Hepatocyte (in vitro differentiated cells): ENCODE data around the gene VTN. TPM values are rescaled to one million over a fixed set of nuclear protein-coding genes. Genes with fewer than 3 reads are reported as not detected.

ENCODE experiments used
- DNase-seq: peaks from one replicate; pipeline ENCODE4 v3.0.0-alpha.2; 2016; ENCODE audit warnings: low spot score
- H2AFZ ChIP-seq: fragments of 200-600 bp; sonication (generic); 2 replicates; pipeline ENCODE4 v1.6.0; 2016; ENCODE audit warnings: antibody characterized with exemption, mild to moderate bottlenecking
- H3K27ac ChIP-seq: fragments of 200-600 bp; sonication (generic); 2 replicates; pipeline ENCODE4 v1.5.1; 2016; ENCODE audit warnings: mild to moderate bottlenecking
- H3K27me3 ChIP-seq: fragments of 200-600 bp; sonication (generic); 2 replicates; pipeline ENCODE4 v1.6.1; 2016
- H3K36me3 ChIP-seq: fragments of 200-600 bp; sonication (generic); replicated peaks from 2 replicates; pipeline ENCODE4 v1.5.1; 2016; ENCODE audit warnings: low read depth; ENCODE audit not compliant: insufficient read depth
- H3K4me1 ChIP-seq: fragments of 200-600 bp; sonication (generic); 2 replicates; pipeline ENCODE4 v1.5.1; 2016; ENCODE audit warnings: mild to moderate bottlenecking, moderate library complexity; ENCODE audit not compliant: insufficient read depth
- H3K4me2 ChIP-seq: fragments of 200-600 bp; sonication (generic); 2 replicates; pipeline ENCODE4 v1.6.0; 2016
- H3K4me3 ChIP-seq: fragments of 200-600 bp; sonication (generic); 2 replicates; pipeline ENCODE4 v1.5.1; 2016; ENCODE audit warnings: mild to moderate bottlenecking
- H3K79me2 ChIP-seq: fragments of 200-600 bp; sonication (generic); 2 replicates; pipeline ENCODE4 v1.6.0; 2017; ENCODE audit warnings: mild to moderate bottlenecking
- H3K9me2 ChIP-seq: fragments of 200-600 bp; sonication (generic); replicated peaks from 2 replicates; pipeline ENCODE4 v1.6.0; 2017; ENCODE audit warnings: mild to moderate bottlenecking; ENCODE audit not compliant: insufficient read depth
- H3K9me3 ChIP-seq: fragments of 200-600 bp; sonication (generic); 2 replicates; pipeline ENCODE4 v1.5.1; 2016; ENCODE audit warnings: low read depth, mild to moderate bottlenecking
- H4K20me1 ChIP-seq: fragments of 200-600 bp; sonication (generic); 2 replicates; pipeline ENCODE4 v1.6.0; 2016; ENCODE audit warnings: mild to moderate bottlenecking; ENCODE audit not compliant: insufficient read depth, poor library complexity, severe bottlenecking
- EZH2 ChIP-seq: fragments of 200-600 bp; sonication (generic); IDR thresholded peaks from 2 replicates; pipeline ENCODE4 v1.6.1; 2016; ENCODE audit warnings: antibody characterized with exemption, mild to moderate bottlenecking, borderline replicate concordance
- EZH2phosphoT487 ChIP-seq: fragments of 200-600 bp; sonication (generic); IDR thresholded peaks from one replicate; pipeline ENCODE4 v1.6.1; 2018; ENCODE audit warnings: antibody characterized with exemption, mild to moderate bottlenecking, low read depth, moderate library complexity; ENCODE audit not compliant: unreplicated experiment, severe bottlenecking
- WGBS: methylation state at CpG from one replicate; pipeline ENCODE4 v1.1.6; 2016; ENCODE audit warnings: low lambda C conversion rate; ENCODE audit errors: missing lambda C conversion rate; 5-methylcytosine and 5-hydroxymethylcytosine counted together
- polyA plus RNA-seq: library from polyadenylated mRNA; unstranded; fragments of >200 nt; fragmentation: Nextera tagmentation; extraction: Ambion mirVana; gene quantifications from 2 replicates; pipeline ENCODE4 v1.2.1, GENCODE V29; 2016
- total RNA-seq: library from RNA; depleted of rRNA; stranded (reverse); fragments of >200 nt; gene quantifications from 2 replicates; pipeline ENCODE4 v1.2.3, GENCODE V29; 2014
- TF ChIP-seq, protein P1 (sequence below): fragments of 200-600 bp; sonication (generic); IDR thresholded peaks from 2 replicates; pipeline ENCODE4 v1.5.1; 2016; ENCODE audit warnings: antibody characterized with exemption, mild to moderate bottlenecking; ENCODE audit not compliant: poor library complexity

The VTN gene, protein sequence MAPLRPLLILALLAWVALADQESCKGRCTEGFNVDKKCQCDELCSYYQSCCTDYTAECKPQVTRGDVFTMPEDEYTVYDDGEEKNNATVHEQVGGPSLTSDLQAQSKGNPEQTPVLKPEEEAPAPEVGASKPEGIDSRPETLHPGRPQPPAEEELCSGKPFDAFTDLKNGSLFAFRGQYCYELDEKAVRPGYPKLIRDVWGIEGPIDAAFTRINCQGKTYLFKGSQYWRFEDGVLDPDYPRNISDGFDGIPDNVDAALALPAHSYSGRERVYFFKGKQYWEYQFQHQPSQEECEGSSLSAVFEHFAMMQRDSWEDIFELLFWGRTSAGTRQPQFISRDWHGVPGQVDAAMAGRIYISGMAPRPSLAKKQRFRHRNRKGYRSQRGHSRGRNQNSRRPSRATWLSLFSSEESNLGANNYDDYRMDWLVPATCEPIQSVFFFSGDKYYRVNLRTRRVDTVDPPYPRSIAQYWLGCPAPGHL
- total RNA-seq (1,128 and 1,263 TPM in 2 replicates), polyA plus RNA-seq (613 and 763 TPM in 2 replicates)

DNA sequence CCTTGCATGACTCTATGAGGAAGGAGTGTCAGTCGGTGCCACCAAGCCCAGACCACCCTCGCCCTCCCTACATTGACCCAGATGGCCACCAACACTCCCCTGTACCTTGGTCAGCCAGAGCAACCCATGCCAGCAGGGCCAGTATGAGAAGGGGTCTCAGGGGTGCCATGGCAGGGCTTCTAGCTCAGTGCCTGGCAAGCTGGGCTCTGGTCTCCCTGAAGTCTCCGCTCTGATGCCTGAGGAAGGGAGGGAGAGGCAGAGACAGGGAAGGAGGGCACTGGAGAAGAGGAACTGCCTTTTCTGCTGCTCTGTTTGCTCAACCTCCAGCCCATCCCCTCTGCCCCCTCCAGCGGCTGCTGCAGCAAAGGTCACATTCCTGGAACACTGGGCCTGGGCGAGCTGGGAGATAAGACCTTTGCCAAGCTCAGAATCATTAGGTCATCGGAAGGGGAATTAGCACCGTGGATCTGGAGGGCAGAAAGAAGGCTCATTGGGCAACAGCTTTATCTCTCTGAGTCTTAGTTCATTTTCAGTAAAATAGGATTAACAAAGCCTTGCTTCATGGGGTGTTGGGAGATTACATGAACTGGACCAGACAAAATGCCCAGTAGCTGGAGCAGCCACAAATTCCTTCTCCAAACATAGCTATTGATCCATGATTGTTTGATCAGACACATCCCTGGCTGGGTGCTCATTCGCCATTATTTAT lies at the start of gene VTN:
Gene VTN, minus strand, starts transcription at position 273 of the 709 bp plus-strand sequence. Its CDS starts 104 bp downstream, at position 169.
- Histone ChIP-seq H3K4me1 (peaks cover 24% of the 10 kb centered on the region), H3K9me3 (no peaks in the 10 kb centered on the region), H3K27me3 (peaks cover 7% of the 10 kb centered on the region), H3K36me3 (no peaks in the 10 kb centered on the region), H3K9me2 (no peaks in the 10 kb centered on the region), H4K20me1 (peaks cover 13% of the 10 kb centered on the region), H3K4me2 (peak within 1 kb of the TSS; percentile 89), H2AFZ (no peak within 1 kb of the TSS), H3K4me3 (no peak within 1 kb of the TSS), H3K27ac (peak within 1 kb of the TSS; percentile 92), H3K79me2 (peaks cover 8% of the 10 kb centered on the region)
- DNase-seq: peak; percentile 89
- TF ChIP-seq EZH2: no peak
- TF ChIP-seq, protein P1, sequence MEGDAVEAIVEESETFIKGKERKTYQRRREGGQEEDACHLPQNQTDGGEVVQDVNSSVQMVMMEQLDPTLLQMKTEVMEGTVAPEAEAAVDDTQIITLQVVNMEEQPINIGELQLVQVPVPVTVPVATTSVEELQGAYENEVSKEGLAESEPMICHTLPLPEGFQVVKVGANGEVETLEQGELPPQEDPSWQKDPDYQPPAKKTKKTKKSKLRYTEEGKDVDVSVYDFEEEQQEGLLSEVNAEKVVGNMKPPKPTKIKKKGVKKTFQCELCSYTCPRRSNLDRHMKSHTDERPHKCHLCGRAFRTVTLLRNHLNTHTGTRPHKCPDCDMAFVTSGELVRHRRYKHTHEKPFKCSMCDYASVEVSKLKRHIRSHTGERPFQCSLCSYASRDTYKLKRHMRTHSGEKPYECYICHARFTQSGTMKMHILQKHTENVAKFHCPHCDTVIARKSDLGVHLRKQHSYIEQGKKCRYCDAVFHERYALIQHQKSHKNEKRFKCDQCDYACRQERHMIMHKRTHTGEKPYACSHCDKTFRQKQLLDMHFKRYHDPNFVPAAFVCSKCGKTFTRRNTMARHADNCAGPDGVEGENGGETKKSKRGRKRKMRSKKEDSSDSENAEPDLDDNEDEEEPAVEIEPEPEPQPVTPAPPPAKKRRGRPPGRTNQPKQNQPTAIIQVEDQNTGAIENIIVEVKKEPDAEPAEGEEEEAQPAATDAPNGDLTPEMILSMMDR: no peak
- TF ChIP-seq EZH2phosphoT487: no peak
- 17% methylated on average over 8 of the region's 8 CpGs for WGBS

- Histone ChIP-seq H3K79me2 (no peaks in the 10 kb centered on the region), H2AFZ (no peak overlapping the region), H3K4me3 (no peak overlapping the region), H3K27ac (no peak overlapping the region), H3K9me3 (no peaks in the 10 kb centered on the region), H3K36me3 (no peaks in the 10 kb centered on the region), H3K4me2 (no peak overlapping the region), H3K9me2 (no peaks in the 10 kb centered on the region), H3K27me3 (no peaks in the 10 kb centered on the region), H3K4me1 (no peaks in the 10 kb centered on the region), H4K20me1 (no peaks in the 10 kb centered on the region)
- no peak for TF ChIP-seq EZH2phosphoT487
- TF ChIP-seq, protein P1: peak; percentile 59
- DNase-seq: peak; percentile 77
- WGBS: 30% methylated on average over 13 of the region's 13 CpGs
Measured at GRCh38 chr17:28416703-28417311, 46.7 kb upstream of the VTN start.

- Histone ChIP-seq H3K4me3 (no peak overlapping the region), H3K9me2 (no peaks in the 10 kb centered on the region), H3K36me3 (no peaks in the 10 kb centered on the region), H3K4me2 (no peak overlapping the region), H3K27ac (no peak overlapping the region), H3K27me3 (no peaks in the 10 kb centered on the region), H3K4me1 (no peaks in the 10 kb centered on the region), H3K79me2 (no peaks in the 10 kb centered on the region), H4K20me1 (no peaks in the 10 kb centered on the region), H3K9me3 (no peaks in the 10 kb centered on the region), H2AFZ (no peak overlapping the region)
- DNase-seq: no peak
- TF ChIP-seq EZH2 (no peak), EZH2phosphoT487 (no peak)
- TF ChIP-seq, protein P1: no peak
- WGBS: 89% methylated on average over 3 of the region's 3 CpGs
Measured at GRCh38 chr17:28415886-28416285, 45.8 kb upstream of the VTN start.
